GM19452 (cell line): ENCODE results near the gene CHSY3.

Experiments used
- ATAC-seq: cut with Tn5 transposase; IDR thresholded peaks from one replicate; pipeline ENCODE4 v1.9.1; 2021; ENCODE audit not compliant: unreplicated experiment

CHSY3 gene

GRCh38 chr5:129945028-129945427 is 40.8 kb downstream of the CHSY3 start:
- ATAC-seq, result no peak

- ATAC-seq, result no peak
These were observed 41.6 kb downstream of the CHSY3 start for GRCh38 chr5:129945774-129946270.

GRCh38 chr5:129951039-129951438 is 46.8 kb downstream of the CHSY3 start:
- ATAC-seq, result no peak

- no peak for ATAC-seq
These were observed 54.3 kb downstream of the CHSY3 start for GRCh38 chr5:129958581-129958980.

- no peak for ATAC-seq
These were observed 56.6 kb downstream of the CHSY3 start for GRCh38 chr5:129960831-129961230.

- no peak for ATAC-seq
These were observed 58.2 kb downstream of the CHSY3 start for GRCh38 chr5:129962506-129962905.

GRCh38 chr5:129963359-129963758 is 59.1 kb downstream of the CHSY3 start:
- no peak for ATAC-seq

- ATAC-seq, result no peak
These were observed 61.8 kb downstream of the CHSY3 start for GRCh38 chr5:129966071-129966470.

GRCh38 chr5:129971714-129972113 is 67.4 kb downstream of the CHSY3 start:
- ATAC-seq, result no peak

GRCh38 chr5:129972465-129973141 is 68.3 kb downstream of the CHSY3 start:
- no peak for ATAC-seq

GRCh38 chr5:129973716-129974426 is 69.6 kb downstream of the CHSY3 start:
- ATAC-seq, result no peak

- ATAC-seq, result peak; percentile 93
These were observed 73.5 kb downstream of the CHSY3 start for GRCh38 chr5:129977810-129978209.

- no peak for ATAC-seq
These were observed 74.0 kb downstream of the CHSY3 start for GRCh38 chr5:129978270-129978669.

GRCh38 chr5:129988453-129988852 is 84.2 kb downstream of the CHSY3 start:
- no peak for ATAC-seq

- ATAC-seq, result no peak
These were observed 87.5 kb downstream of the CHSY3 start for GRCh38 chr5:129991780-129992179.

GRCh38 chr5:129996896-129997295 is 92.6 kb downstream of the CHSY3 start:
- no peak for ATAC-seq

GRCh38 chr5:130000460-130000859 is 96.2 kb downstream of the CHSY3 start:
- no peak for ATAC-seq

GRCh38 chr5:130002183-130002582 is 97.9 kb downstream of the CHSY3 start:
- no peak for ATAC-seq

- ATAC-seq, result no peak
These were observed 98.6 kb downstream of the CHSY3 start for GRCh38 chr5:130002876-130003275.

- ATAC-seq, result no peak
These were observed 107.7 kb downstream of the CHSY3 start for GRCh38 chr5:130011986-130012385.

- ATAC-seq, result no peak
These were observed 112.9 kb downstream of the CHSY3 start for GRCh38 chr5:130017173-130017572.

GRCh38 chr5:130018641-130019040 is 114.4 kb downstream of the CHSY3 start:
- ATAC-seq, result no peak
